Endothelial cell of umbilical vein (primary cell): Measurements from ENCODE around the gene PLEKHA7. TPM values are rescaled to one million over a fixed set of nuclear protein-coding genes. Genes with fewer than 3 reads are reported as not detected.

ENCODE experiments used
- BruUV-seq: library from RNA; stranded (reverse); fragments of 400-500 nt; replicated peaks from 2 replicates; lab custom pipeline; 2021; lab: Mats Ljungman, UMichigan
- CTCF ChIA-PET: fragments of 300-600, 350-600 bp; sonication (Branson Sonifier 250); formaldehyde crosslinking; loops from one replicate; lab custom pipeline; 2021; ENCODE audit warnings: antibody characterized with exemption, inconsistent platforms; lab: Charles Lee
- POLR2A ChIA-PET: fragments of 300-600, 350-600 bp; sonication (Branson Sonifier 250); formaldehyde crosslinking; loops from one replicate; lab custom pipeline; 2021; ENCODE audit warnings: antibody characterized with exemption, inconsistent platforms; lab: Charles Lee
- DNase-seq: peaks from one replicate; pipeline ENCODE4 v3.0.0-alpha.2; 2011; ENCODE audit warnings: low read depth, low spot score
- FAIRE-seq: peaks from 2 replicates; lab custom pipeline; 2011; peaks lifted over from hg19 to GRCh38; lab: Jason Lieb, UNC
- H2AFZ ChIP-seq: 2 replicates; pipeline ENCODE4 v1.6.0; 2012; ENCODE audit warnings: low read depth, low read length, control low read depth, inconsistent platforms
- H3K27ac ChIP-seq: 2 replicates; pipeline ENCODE4 v1.5.1; 2011; ENCODE audit warnings: low read depth, mild to moderate bottlenecking, control low read depth, low read length, moderate library complexity; ENCODE audit not compliant: insufficient read depth
- H3K27me3 ChIP-seq, 2 experiments: 2 replicates each; pipeline versions ENCODE4 v1.6.0 to v1.6.1; 2011; ENCODE audit warnings: low read length in 2 of 2, mixed read lengths in 1 of 2; ENCODE audit not compliant: control insufficient read depth in 2 of 2, insufficient read depth in 2 of 2
- H3K36me3 ChIP-seq, 2 experiments: 2 replicates in 1 of 2; 3 replicates in 1 of 2; pipeline ENCODE4 v1.5.1; 2011; ENCODE audit warnings: low read length in 2 of 2, mild to moderate bottlenecking in 1 of 2, moderate library complexity in 1 of 2; ENCODE audit not compliant: control insufficient read depth in 2 of 2, insufficient read depth in 2 of 2; ENCODE audit errors: extremely low read depth in 1 of 2
- H3K4me1 ChIP-seq: 3 replicates; pipeline ENCODE4 v1.5.1; 2011; ENCODE audit warnings: mild to moderate bottlenecking, low read length; ENCODE audit not compliant: control insufficient read depth, insufficient read depth; ENCODE audit errors: extremely low read depth
- H3K4me2 ChIP-seq: 2 replicates; pipeline ENCODE4 v1.6.1; 2011; ENCODE audit warnings: low read length, control low read depth, mixed read lengths; ENCODE audit not compliant: insufficient read depth
- H3K4me3 ChIP-seq, 3 experiments: fragments of 200-600 bp in 1 of 3; sonication (generic), shearing (Covaris generic) in 1 of 3; replicated peaks in 1 of 3; 2 replicates each; pipeline ENCODE4 v1.5.1; 2011 to 2016; ENCODE audit warnings: control low read depth in 3 of 3, low read length in 3 of 3, mild to moderate bottlenecking in 2 of 3, inconsistent platforms in 1 of 3, low read depth in 1 of 3, moderate library complexity in 1 of 3; ENCODE audit not compliant: insufficient read depth in 1 of 3
- H3K79me2 ChIP-seq: 2 replicates; pipeline ENCODE4 v1.6.0; 2012; ENCODE audit warnings: low read length, inconsistent platforms; ENCODE audit not compliant: control insufficient read depth, insufficient read depth
- H3K9ac ChIP-seq: replicated peaks from 2 replicates; pipeline ENCODE3; 2011; ENCODE audit warnings: low read length, control low read depth; ENCODE audit not compliant: insufficient read depth; ENCODE audit errors: extremely low read depth
- H3K9me1 ChIP-seq: replicated peaks from 3 replicates; pipeline ENCODE4 v1.6.0; 2011; ENCODE audit warnings: mild to moderate bottlenecking, low read length; ENCODE audit not compliant: control insufficient read depth, insufficient read depth; ENCODE audit errors: extremely low read depth
- H3K9me3 ChIP-seq: replicated peaks from 2 replicates; pipeline ENCODE4 v1.5.1; 2012; ENCODE audit warnings: low read length, inconsistent platforms; ENCODE audit not compliant: control insufficient read depth, insufficient read depth
- H4K20me1 ChIP-seq: replicated peaks from 2 replicates; pipeline ENCODE3; 2011; ENCODE audit warnings: mild to moderate bottlenecking, low read length; ENCODE audit not compliant: control insufficient read depth, insufficient read depth; ENCODE audit errors: extremely low read depth
- CTCF ChIP-seq, 2 donors: IDR thresholded peaks; 1 replicate in 1 of 2; 2 replicates in 1 of 2; pipeline ENCODE4 v1.5.1; 2011; ENCODE audit warnings: low read length in 2 of 2, mild to moderate bottlenecking in 2 of 2, moderate library complexity in 2 of 2, control low read depth in 1 of 2, inconsistent platforms in 1 of 2, low read depth in 1 of 2; ENCODE audit not compliant: insufficient read depth in 1 of 2; ENCODE audit errors: extremely low read depth in 1 of 2
- EZH2 ChIP-seq: IDR thresholded peaks from 2 replicates; pipeline ENCODE4 v1.6.1; 2012; ENCODE audit warnings: borderline replicate concordance, low read depth, mild to moderate bottlenecking, moderate library complexity, low read length, inconsistent platforms; ENCODE audit not compliant: severe bottlenecking
- FOS ChIP-seq: IDR thresholded peaks from 2 replicates; pipeline ENCODE4 v1.6.1; 2011; ENCODE audit warnings: mild to moderate bottlenecking, low read length, moderate library complexity, borderline replicate concordance; ENCODE audit not compliant: insufficient read depth
- GATA2 ChIP-seq: IDR thresholded peaks from 2 replicates; pipeline ENCODE4 v1.7.0; 2011; ENCODE audit warnings: low read depth, mild to moderate bottlenecking, moderate library complexity, mixed read lengths, low read length; ENCODE audit not compliant: insufficient read length, insufficient read depth
- JUN ChIP-seq: IDR thresholded peaks from 2 replicates; pipeline ENCODE4 v1.6.1; 2011; ENCODE audit warnings: borderline replicate concordance, low read depth; ENCODE audit not compliant: insufficient read length, insufficient read depth
- MYC ChIP-seq: IDR thresholded peaks from one replicate; pipeline ENCODE4 v1.6.1; 2011; ENCODE audit warnings: mild to moderate bottlenecking, low read depth, low read length
- POLR2A ChIP-seq: IDR thresholded peaks from 2 replicates; pipeline ENCODE4 v1.6.1; 2012; ENCODE audit warnings: low read depth, mild to moderate bottlenecking, control low read depth, low read length
- POLR2AphosphoS5 ChIP-seq: IDR thresholded peaks from 2 replicates; pipeline ENCODE4 v1.6.1; 2012; ENCODE audit warnings: low read depth, mild to moderate bottlenecking, control low read depth, low read length, moderate library complexity; ENCODE audit not compliant: insufficient read depth
- dilution Hi-C: fragments of 300-500 bp; cut with MboI; formaldehyde crosslinking; loops from one replicate; pipeline ENCODE4 v1.15.0; 2019; ENCODE audit warnings: low sequenced_read_pairs; ENCODE audit not compliant: extremely low pct_ligation_motif_present
- intact Hi-C: fragments of 100-400 bp; cut with micrococcal nuclease; formaldehyde crosslinking; loops from one replicate; pipeline ENCODE4 v1.10.0; 2022
- polyA plus RNA-seq, 4 experiments: library from polyadenylated mRNA; depleted of rRNA in 3 of 4; stranded (reverse) in 3 of 4; unstranded in 1 of 4; fragments of >200 nt; gene quantifications; 2 replicates each; pipeline versions ENCODE4 v1.2.1 to v1.2.3, GENCODE V29; 2011 to 2012; ENCODE audit warnings: missing spikeins in 1 of 4
- total RNA-seq: library from RNA; stranded (reverse); gene quantifications from 2 replicates; pipeline ENCODE4 v1.2.3, GENCODE V29; 2021
- TF ChIP-seq, protein P1 (sequence below): IDR thresholded peaks from 2 replicates; pipeline ENCODE4 v1.6.1; 2011; ENCODE audit not compliant: insufficient read depth, insufficient read length

Gene PLEKHA7
- total and polyA plus RNA-seq, 2 donors (not counting 3 experiments of a cell fraction or from before 2014, with no cell fraction given), result 1.7 to 3.8 TPM

DNA sequence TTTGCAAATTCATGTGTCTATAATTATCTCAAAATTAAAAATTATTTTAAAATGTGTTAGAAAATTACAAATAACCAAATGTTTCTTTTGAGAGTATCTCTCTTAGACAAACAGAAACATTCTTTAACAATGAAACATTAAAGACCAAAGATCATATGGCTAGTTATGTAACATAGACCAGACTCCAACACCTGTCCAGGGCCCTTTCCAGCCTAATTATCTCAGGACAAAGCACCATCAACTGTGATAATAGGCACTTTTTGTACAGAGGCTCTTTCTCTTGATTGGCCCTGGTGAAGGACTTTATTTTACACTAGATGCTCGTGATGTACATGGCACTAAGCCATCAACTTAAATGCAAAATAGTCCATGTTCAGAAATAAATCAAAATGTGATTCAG, 5.0 kb upstream of the PLEKHA7 start:
- DNase-seq, result no peak
- Histone ChIP-seq H3K79me2 (no peaks in the 10 kb centered on the region), H3K4me2 (no peak overlapping the region), H3K4me1 (peaks cover 3% of the 10 kb centered on the region), H3K4me3 (no peak overlapping the region), H3K27me3 (no peaks in the 10 kb centered on the region), H3K9ac (no peak overlapping the region), H3K36me3 (no peaks in the 10 kb centered on the region), H3K27ac (no peak overlapping the region), H4K20me1 (no peaks in the 10 kb centered on the region), H3K9me1 (no peaks in the 10 kb centered on the region), H3K9me3 (no peaks in the 10 kb centered on the region), H2AFZ (no peak overlapping the region)
- POLR2A ChIA-PET, result no interaction called here
- intact Hi-C loops (loop anchor here (5.0 kb wide), 1 partner anchor 43 kb away; no protein-coding TSS in a partner anchor), dilution Hi-C loops (no loop called here)
- CTCF ChIA-PET, result no interaction called here
- no TSS peak for BruUV-seq
- FAIRE-seq, result no peak
- TF ChIP-seq JUN (no peak), MYC (no peak), POLR2AphosphoS5 (no peak), FOS (no peak), POLR2A (no peak), CTCF (IDR thresholded peaks at IDR 0.05; ENCODE audit: extremely low read depth in 1 of 2, insufficient read depth in 1 of 2, low read depth in 1 of 2, low read length in 2 of 2) (no peak), EZH2 (no peak), GATA2 (no peak)
- TF ChIP-seq, protein P1, sequence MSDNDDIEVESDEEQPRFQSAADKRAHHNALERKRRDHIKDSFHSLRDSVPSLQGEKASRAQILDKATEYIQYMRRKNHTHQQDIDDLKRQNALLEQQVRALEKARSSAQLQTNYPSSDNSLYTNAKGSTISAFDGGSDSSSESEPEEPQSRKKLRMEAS, result no peak
